ENCODE results near the gene PRELP. TPM values are rescaled to one million over a fixed set of nuclear protein-coding genes. Genes with fewer than 3 reads are reported as not detected.

Gene PRELP
- total and polyA plus RNA-seq, 9 of the 15 experiments (the other 6 are each of a cell fraction or from before 2014, with no cell fraction given), result 0.04 TPM; not detected in 8

GRCh38 chr1:203453016-203453415 lies 22.6 kb upstream of the PRELP start (continued):
- TF ChIP-seq, protein P1, sequence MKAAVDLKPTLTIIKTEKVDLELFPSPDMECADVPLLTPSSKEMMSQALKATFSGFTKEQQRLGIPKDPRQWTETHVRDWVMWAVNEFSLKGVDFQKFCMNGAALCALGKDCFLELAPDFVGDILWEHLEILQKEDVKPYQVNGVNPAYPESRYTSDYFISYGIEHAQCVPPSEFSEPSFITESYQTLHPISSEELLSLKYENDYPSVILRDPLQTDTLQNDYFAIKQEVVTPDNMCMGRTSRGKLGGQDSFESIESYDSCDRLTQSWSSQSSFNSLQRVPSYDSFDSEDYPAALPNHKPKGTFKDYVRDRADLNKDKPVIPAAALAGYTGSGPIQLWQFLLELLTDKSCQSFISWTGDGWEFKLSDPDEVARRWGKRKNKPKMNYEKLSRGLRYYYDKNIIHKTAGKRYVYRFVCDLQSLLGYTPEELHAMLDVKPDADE (conservative IDR thresholded peaks at IDR 0.05; ENCODE audit: control insufficient read depth, low read depth, low read length), result no peak
- no peak for TF ChIP-seq POLR2AphosphoS5 (IDR thresholded peaks at IDR 0.05; ENCODE audit: control insufficient read depth, insufficient read depth, low read depth, low read length)
- no peak for TF ChIP-seq CBFB (CRISPR knock-in tag; IDR thresholded peaks at IDR 0.05)

- no peak for FAIRE-seq
- DNase-seq (ENCODE audit: extremely low read depth in 1 of 4, low spot score in 3 of 4), result no peak
- intact Hi-C loops (cut with micrococcal nuclease), result no loop called here
- CTCF ChIA-PET (ENCODE audit: low intra/inter-chr PET ratio), result no interaction called here
- peaks cover 12 to 51% of the 10 kb centered on the region in 2 experiments for H3K27me3 ChIP-seq (ENCODE audit: control insufficient read depth in 2 of 2, insufficient read depth in 2 of 2, low read length in 2 of 2)
- H3K4me1 ChIP-seq (replicated peaks in 1 of 2; ENCODE audit: control insufficient read depth in 2 of 2, insufficient read depth in 2 of 2, low read length in 2 of 2), result no peaks in the 10 kb centered on the region
- no peak overlapping the region for H2AFZ ChIP-seq (ENCODE audit: low read depth, low read length)
- H3K9me3 ChIP-seq (replicated peaks; ENCODE audit: control insufficient read depth, insufficient read depth, low read depth, low read length), result no peaks in the 10 kb centered on the region
- H3K9me1 ChIP-seq (ENCODE audit: control insufficient read depth, insufficient read depth, low read length), result no peaks in the 10 kb centered on the region
- no peaks in the 10 kb centered on the region for H3K36me3 ChIP-seq (ENCODE audit: control insufficient read depth, insufficient read depth, low read length)
- no peak for ATAC-seq
- no peak overlapping the region for H3K27ac ChIP-seq (ENCODE audit: extremely low read depth, low read depth, low read length)
- no peak overlapping the region for H3K4me3 ChIP-seq
- in situ Hi-C loops (cut with MboI), result no loop called here
- no peaks in the 10 kb centered on the region for H3K79me2 ChIP-seq (ENCODE audit: control insufficient read depth, insufficient read depth, low read length)
- no peak overlapping the region for H3K9ac ChIP-seq (ENCODE audit: insufficient read depth in 1 of 2, low read depth in 2 of 2, low read length in 2 of 2)
- BruUV-seq (replicated peaks), result no TSS peak
- POLR2A ChIA-PET, result interaction anchor here (0.6 to 1.0 kb wide), 4 partner anchors 11 to 413 kb away, joined by 3 read pairs; no protein-coding TSS in a partner anchor
- WGBS (ENCODE audit: insufficient coverage, low coverage, missing lambda C conversion rate), result 3% methylated on average over 4 of the region's 5 CpGs
- 0 out of 2 replicates have a peak, but pooled peaks cover 7% of the 10 kb centered on the region for H4K20me1 ChIP-seq (replicated peaks; ENCODE audit: control insufficient read depth, insufficient read depth, low read length)
- H3K4me2 ChIP-seq (ENCODE audit: insufficient read depth, low read length), result no peak overlapping the region
- TF ChIP-seq SMAD3 (CRISPR knock-in tag; conservative IDR thresholded peaks at IDR 0.05) (no peak), BCOR (IDR thresholded peaks at IDR 0.05) (no peak), ARID2 (IDR thresholded peaks at IDR 0.05) (no peak)
Measured at GRCh38 chr1:203453616-203454015, 22.0 kb upstream of the PRELP start.
